ENCODE data around the gene KIAA0586.
"Not testable (repeated sequence)": the region's sequence is repeated elsewhere in the genome, so short reads cannot be mapped to it uniquely, and the experiment has no call there.

KIAA0586 gene

DNA sequence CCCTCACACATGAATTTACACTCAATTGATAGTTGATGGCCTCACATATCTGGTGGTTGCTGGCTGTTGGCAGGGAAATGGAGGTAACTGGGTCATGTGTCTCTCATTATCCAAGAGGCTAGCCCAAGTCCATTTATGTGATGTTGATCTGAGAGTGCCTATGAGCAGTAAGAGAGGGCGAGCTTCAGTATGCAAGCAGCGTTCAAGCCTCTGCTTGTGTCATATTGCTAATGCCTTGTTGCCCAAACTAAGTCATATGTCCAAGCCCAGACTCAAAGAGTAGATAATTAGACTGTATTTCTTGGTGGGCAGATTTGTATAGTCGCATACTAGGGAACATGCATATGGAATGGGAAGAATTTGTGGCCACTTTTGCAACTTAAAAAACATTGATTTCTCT lies 126.4 kb downstream of the KIAA0586 start:
- DNase-seq = no peak

DNA sequence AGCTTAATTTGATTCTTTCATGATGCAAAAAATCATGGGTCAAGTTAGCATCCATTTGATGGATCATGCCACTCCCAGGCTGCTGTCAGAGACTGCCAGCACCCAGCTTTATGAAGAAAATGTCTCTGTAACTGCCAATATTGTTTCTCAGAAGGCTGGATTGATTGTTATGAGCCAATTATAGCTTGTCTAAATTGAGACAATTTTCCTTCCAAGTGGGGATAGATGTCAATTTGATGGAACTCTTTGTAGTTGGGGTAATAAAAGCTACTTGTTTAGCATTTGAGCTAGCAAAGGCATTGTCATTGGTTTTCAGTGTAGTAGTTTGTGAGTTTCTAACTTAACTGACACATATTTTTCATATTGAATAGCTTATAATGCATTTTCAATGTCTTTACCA lies 128.1 kb downstream of the KIAA0586 start:
- no peak for DNase-seq

DNA sequence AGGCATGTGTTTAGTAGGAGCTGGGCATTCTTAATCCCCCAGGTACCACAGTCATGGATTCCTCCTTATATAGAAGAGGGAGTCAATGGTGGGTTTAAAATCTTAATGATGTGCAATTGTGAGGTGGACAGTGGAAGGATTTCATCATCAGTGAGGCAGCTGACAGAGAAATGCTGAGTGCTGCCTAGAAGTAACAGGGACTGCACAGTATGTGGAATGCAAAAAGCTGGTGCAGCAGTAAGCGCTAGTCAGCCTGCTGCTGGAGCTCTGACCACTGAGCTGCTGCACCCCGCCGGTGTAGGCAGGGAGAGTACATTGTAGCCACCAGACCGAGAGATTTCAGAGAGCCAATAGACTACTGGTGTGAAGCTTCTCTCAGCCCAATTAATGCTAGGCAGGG lies 129.7 kb downstream of the KIAA0586 start:
- no peak for DNase-seq

DNA sequence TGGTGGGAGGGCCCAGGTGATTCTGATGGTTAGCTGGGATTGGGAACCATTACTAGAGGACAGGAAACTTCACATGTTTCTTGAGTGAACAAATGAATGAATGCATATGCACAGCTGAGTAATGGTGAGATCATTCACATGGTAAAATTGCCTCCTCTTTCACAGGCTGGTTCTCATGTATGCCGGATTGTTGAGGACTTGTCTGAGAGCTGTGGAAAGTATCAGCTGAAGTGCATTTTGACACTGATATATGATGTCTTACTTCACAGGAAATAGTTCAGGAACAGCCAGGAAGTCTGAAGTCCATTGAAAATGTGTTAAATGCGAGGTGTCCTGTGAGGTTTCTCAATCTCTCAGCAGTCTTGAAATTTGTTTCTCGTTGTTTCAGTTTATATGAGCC lies 132.7 kb downstream of the KIAA0586 start:
- DNase-seq = no peak

DNA sequence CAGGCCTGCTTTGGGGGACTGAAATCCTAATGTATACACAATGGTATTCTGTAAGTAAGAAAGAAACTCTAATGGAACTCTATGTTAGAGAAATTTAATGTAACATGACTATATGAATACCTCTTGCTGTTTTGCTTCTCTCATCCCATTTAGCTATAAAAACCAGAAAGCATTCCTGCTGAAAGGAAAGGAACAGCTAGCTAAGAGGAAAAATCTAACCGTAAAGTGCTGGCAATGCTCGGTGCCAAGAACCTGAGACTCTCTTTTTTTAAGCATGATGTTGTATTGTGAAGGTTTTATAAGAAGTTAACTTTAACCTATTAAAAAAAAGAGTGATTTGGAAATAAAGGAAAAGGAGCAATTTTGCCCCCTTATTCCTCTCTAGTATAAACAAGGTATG lies 134.6 kb downstream of the KIAA0586 start:
- no peak for DNase-seq

DNA sequence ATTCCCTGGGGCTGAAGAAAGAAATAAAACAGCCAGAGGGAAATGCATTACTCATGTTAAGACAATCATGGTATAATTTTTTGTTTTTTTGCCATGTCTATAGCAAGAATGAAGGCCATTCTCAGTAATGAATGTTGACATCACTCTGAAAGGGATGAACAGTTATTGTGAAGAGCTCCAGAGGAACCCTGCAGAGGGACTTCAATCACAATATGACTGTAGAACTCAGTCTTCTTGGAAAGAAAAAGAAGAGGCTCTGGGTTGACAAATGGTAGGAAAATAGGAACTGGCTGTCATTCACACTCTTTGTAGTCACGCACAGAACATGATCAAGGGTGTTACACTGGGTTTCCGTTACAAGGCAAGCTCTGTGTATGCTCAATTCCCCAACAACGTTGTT lies 136.5 kb downstream of the KIAA0586 start:
- no peak for DNase-seq

DNA sequence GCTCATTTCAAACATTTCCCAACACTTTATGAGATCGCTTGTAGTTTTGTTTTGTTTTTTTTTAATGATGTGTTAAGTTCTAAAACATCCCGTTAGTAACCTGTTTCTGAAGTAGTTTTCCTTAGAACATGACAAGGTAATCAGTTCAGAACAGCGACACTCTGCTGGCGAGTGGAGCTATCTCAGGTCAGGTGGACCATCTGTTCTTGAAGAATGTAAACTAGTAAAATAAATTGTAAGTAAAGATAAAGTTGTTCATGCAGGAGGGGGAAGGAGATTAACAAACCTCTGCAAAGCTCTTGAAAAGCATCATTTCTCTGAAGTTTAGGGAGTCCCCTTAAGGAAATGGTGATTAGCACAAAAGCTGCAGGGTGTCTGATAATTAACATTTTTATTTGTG lies 138.3 kb downstream of the KIAA0586 start:
- DNase-seq = no peak

DNA sequence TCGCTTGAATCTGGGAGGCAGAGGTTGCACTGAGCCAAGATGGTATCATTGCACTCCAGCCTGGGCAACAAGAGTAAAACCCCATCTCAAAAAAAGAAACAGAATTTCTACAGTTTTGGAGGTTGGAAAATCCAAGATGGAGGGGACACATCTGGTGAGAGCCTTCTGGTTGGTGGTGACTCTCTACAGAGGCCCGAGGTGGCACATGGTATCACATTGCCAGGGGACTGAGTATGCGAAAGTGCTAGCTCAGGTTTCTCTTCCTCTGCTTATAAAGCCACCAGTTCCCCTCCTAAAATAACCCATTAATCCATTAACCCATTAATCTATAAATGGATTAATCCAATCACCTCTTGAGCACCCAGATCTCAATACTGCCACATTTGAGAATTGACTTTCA lies 139.5 kb downstream of the KIAA0586 start:
- no peak for DNase-seq

DNA sequence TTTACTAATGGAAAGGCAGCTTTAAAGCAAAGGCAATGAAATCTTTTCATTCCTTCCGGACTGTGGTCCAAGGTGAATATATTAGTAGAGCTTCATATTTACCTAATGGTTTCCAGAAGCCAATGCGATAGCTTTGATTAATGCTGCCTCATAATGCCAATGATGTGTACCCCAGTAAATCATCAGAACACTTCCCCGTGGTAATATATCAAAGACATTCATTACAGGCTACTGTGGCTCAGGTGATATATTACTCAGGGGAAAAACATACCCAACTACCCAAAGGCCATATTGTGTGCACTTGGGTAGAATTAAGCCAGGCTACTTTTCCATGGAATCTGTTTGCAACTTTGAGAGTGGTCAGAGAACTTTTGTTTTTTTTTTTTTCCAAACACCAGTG lies 140.8 kb downstream of the KIAA0586 start:
- no peak for DNase-seq

DNA sequence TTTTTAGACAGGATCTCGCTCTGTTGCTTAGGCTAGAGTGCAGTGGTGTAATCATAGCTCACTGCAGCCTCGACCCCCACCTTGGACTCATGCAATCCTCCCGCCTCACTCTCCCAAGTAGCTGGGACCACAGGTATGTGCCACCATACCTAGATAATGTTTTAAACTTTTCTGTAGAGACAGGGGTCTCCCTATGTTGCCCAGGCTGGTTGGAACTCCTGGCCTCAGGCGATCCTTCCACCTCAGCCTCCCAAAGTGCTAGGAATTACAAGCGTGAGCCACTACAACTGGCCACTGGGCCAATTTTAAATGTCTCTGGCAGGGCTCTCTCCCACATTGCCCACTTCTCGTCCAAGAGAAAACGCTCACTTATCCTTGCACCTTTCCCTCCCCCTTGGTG lies 143.7 kb downstream of the KIAA0586 start:
- no peak for DNase-seq

DNA sequence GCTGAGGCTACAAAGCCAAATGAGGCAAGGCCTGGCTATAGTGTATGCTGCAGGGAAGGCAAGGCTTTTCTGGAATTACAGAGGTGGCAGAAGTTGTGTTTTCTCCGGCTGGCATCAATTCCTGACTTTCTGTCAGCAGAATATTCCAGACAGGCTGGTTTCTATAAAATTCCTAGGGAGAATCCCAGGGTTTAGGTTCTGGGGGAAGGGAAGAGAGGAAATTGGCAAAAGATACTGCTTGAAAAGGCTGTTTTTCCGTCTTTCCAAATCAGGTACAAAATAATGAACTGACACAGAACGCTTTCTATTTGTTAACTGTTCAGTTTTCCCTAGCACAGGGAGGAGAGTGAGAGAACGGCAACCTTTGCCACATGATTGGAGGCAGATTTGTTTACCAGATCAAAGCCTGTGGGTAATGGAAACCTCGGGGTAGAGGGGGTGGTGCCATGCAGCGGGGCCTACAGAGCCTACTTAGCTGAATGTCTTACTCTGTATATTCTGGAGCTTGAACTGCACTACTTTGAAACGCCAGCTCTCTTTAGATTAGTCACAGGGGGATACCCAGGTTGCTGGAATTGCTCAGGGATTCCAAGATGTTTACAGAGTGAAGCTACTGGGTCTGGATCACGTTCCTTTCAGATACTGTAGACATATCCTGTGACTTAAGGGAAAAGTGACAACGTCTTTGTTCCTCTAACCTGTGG lies 144.4 kb downstream of the KIAA0586 start:
- no peak for DNase-seq

DNA sequence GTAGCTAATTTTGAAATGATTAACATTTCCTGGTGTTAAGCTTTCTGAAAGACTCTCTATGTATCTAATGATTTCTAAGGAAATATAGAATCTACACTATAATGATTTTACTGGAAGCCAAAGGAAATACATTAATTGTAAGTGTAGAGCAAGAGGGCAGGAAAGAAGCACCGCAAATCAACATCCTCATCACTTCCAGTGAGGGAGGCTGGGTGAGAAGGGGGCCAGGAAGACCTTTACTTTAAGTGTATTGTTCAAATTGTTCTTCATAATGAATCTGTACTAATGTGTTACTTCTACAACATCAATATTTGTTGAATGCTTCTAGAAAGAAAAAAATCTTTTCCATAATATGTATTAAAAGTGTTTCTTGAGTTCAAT lies 144.9 kb downstream of the KIAA0586 start:
- DNase-seq = no peak

DNA sequence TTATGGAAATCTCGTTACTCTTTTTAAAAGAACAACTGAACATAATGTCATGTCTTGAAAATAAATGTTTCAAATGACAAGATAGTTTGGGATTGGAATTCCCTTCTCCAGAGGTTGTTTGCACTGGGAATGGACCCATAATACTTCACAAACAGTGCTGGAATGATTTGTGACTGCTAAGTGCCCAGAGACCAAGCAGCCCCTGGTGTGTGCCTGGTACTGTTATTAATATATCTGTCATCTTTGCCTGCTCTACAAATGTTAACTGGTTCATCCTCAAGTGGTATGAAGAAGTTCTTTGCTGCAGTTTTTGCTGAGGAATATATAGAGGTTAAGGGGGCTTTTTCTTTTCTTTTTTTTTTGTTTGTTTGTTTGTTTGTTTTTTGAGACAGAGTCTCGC lies 145.3 kb downstream of the KIAA0586 start:
- no peak for DNase-seq

DNA sequence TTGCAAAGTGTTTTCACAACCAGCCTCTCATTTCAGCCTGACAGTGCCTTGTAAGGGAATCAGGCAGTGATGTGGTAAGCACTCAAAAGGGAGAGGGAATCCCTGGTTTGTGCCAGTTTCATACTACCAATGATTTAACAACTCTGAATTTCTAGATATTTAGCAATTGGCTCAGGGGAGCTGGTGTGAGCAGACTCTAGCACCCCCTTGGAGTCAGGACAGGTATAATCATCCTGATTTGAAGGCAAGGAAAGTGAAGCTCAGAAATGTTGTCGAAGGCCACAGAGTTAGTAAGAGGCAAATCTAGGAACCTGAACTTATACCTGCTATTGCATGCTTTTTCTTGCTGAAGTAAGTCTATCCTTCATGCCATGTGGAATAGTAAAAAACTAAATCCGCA lies 147.1 kb downstream of the KIAA0586 start:
- DNase-seq = no peak

DNA sequence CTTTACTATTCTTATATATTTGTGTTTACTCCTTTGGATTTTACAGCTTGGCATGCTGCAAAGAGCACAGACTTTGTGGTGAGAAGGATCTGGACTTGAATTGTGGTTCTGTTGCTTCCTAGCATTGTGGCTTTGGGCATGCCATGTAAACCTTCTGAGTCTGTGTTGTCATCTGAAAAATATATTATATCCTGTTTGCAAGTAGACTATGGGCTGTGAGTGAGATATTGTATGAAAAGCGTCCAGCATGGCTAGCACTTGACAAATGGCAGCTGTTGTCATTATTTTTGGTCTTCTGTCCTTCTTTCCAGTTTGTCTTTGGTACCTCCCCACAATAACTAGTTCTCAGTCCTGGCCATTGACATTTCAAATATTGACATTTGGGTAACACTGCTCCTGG lies 148.4 kb downstream of the KIAA0586 start:
- DNase-seq = no peak

DNA sequence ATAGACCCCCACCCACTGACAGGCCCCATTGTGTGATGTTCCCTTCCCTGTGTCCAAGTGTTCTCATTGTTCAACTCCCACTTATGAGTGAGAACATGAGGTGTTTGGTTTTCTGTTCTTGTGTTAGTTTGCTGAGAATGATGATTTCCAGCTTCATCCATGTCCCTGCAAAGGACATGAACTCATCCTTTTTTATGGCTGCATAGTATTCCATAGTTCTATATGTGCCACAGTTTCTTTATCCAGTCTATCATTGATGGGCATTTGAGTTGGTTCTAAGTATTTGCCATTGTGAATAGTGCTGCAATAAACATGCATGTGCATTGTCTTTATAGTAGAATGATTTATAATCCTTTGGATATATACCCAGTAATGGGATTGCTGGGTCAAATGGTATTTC lies 152.5 kb downstream of the KIAA0586 start:
- DNase-seq = not testable (repeated sequence)

DNA sequence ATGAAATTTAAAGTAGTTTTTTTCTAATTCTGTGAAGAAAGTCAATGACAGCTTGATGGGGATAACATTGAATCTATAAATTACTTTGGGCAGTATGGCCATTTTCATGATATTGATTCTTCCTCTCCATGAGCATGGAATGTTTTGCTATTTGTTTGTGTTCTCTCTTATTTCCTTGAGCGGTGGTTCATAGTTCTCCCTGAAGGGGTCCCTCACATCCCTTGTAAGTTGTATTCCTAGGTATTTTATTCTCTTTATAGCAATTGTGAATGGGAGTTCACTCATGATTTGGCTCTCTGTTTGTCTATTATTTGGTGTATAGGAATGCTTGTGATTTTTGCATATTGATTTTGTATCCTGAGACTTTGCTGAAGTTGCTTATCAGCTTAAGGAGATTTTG lies 153.9 kb downstream of the KIAA0586 start:
- DNase-seq = not testable (repeated sequence)

DNA sequence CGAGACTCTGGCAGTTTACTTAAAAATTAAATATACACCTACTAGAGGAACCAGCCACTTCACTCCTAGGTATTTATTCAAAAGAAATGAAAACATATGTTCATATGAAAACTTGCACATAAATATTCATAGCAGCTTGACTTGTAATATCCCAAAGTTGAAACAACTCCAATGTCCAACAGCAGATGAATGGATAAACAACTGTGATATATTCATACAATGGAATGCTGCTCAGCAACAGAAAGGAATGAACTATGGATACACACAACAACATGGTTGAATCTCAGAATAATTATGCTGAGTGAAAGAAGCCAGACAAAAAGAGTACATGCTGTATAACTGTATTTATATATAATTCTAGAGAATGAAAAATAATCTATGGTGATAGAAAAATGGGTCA lies 156.9 kb downstream of the KIAA0586 start:
- DNase-seq = no peak

DNA sequence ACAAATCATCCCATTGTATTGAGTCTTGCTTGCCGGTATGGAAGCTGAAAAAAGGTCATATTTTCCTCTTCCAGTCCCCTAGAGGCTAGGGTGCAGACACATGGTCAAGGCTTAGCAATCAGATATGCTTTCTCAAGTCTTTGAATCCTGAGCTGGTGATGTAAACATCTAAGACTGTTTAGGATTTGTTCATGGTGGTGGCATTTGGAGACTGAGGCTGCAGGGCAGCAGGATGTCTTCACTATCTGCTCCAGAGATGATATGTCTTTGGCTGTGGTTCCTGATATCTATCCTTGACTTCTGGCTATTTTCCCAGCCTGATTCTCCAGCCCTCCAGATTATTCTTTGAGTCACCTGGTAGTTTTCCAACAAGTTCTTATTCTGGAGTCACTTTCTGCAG lies 159.8 kb downstream of the KIAA0586 start:
- no peak for DNase-seq

DNA sequence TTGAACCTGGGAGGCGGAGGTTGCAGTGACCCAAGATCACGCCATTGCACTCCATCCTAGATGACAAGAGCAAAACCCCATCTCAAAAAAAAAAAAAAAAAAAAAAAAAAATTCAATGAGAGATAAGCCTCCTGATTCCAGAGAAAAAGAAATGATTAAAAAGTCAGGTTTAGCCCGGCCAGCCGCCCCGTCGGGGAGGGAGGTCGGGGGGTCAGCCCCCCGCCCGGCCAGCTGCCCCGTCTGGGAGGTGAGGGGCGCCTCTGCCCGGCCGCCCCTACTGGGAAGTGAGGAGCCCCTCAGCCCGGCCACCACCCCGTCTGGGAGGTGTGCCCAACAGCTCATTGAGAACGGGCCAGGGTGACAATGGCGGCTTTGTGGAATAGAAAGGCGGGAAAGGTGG lies 160.8 kb downstream of the KIAA0586 start:
- DNase-seq = not testable (repeated sequence)

DNA sequence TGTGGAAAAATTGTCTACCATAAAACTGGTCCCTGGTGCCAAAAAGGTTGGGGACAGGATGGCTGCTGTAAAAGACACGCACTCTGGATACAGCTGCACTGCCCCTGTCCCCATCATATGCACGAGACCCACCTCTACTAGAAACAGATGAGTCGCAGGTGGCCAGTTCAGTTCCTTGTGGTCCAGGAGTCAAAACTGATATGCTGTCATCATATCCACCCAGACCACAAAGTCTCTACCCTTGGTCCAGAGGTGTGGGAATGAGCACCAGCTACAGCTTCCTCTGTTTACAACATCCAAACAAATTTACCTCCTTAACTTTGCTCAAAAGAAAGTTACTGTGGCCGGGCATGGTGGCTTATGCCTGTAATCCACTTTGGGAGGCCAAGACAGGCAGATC lies 166.5 kb downstream of the KIAA0586 start:
- DNase-seq = no peak

DNA sequence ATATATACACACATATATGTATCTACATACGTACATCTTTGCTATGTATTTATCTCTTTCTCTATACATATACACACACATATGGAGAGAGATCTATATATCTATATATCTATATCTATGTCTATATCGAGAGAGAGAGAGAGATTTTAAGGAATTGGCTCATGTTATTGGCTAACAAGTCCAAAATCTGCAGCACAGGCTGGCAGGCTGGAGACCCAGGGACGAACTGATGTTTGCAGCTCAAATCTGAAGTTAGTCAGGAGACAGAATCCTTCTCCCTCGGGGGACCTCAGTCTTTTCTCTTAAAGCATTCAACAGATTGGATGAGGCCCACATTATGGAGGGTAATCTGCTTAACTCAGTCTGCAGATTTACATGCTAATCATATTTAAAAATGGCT lies 169.5 kb downstream of the KIAA0586 start:
- DNase-seq = no peak

DNA sequence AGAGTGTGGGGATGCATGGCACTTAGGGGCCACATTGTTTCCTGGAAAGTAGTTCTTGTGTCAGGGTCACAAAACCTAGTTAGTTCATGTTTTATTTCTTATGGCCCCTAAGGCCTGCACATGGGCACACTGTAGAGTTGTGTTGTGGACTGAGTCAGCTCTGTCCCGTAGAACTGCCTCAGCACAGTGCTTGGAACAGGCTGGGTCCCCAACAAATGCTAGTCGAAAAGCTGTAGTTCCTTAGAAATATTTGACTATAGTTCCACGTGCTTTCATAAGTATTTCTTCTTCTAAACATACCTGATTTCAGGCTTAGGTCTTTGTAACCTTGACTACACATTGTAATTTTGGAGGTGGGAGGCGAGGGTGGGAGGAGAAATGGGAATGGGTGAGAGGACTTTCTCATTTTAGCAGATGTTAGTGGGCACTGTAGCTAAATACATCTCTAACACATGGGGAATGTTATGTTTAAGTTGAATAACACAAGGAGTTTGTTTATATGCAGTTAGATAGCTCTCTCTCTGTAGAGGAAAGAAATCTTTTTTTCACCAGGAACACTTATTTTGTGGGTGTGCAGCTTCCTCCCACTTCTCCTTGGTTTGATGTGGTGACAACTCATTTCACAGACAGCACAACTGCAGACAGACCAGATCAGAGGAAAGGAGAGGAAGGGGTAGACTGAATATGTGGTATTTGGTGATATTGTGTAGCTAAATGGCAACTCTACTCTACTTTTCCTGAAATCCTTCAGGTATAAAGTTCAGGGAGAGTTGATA lies 170.7 kb downstream of the KIAA0586 start:
- no peak for DNase-seq

DNA sequence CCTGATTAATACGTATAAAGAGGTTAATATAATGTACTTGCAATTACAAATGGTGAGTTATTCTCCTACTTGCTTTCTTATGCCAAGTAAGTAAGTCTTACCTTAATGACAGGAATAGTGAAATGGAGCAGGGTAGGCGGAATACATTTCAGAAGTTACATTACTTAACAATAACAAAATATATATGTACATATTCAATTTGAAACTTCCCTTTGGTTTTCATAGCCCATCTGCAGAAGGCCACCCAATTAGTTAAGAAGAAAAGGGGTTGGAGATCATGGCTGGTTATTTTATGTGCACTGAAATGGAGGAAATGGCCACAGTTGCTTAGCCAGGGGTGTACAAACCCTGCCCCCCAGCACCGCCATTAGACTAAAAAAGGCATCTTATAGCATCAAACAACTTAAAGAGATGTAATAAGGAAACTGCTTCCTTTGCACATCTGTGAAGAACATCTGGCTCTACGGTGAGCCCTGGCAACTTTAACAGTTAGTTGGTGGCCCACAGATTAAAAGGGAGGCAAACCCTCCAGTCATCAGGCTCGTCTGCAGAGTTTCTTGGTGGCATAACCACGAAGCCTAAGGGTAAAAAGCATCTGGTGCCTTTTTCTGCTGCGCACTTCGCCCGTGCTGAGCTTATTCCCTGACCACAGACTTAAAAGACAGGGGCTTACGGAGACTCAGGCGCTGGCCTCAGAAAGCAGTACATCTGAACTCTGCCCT lies 171.4 kb downstream of the KIAA0586 start:
- DNase-seq = no peak
